GM19397 (cell line): ENCODE measurements around the gene ARHGAP23.

Experiments
- ATAC-seq: cut with Tn5 transposase; IDR thresholded peaks from one replicate; pipeline ENCODE4 v1.9.1; 2021; ENCODE audit warnings: mild to moderate bottlenecking, moderate library complexity; ENCODE audit not compliant: unreplicated experiment

ARHGAP23 gene

DNA sequence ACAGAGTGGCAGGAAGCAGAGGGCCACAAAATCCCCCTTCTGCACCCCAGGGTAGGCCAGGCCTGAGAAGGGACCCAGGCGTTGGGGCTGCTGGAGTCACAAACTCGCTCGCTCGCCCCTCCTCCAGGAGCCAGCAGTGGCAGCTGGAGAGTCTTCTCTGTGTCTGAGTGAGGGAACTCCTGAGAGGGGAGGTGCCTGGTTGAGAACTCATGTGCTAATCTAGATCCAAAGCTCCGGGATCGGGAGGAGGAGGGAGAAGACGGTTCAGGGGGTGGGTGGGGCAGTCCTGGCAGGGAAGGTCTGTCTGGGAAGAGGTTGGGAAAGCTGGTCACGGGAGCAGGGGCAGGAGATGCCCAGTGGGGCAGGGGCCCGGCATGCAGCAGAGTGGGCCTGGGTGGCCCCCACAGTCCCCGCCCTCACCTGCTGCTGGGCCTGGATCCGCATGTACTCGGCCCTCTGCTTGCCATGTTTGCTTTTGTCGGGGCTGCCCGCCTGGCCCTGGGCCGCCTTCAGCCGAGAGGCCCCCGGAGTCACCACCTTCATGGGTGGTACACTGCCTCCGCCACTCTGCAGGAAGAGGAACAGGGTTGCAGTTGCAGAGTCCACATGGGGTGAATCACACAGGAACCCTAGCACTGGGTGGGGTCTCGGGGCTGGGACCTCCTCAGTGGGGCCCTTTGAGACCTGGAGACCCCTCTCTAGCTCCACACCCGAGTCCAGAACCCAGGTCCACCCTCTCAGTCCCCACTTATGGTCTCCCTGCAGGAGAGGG is 115.3 kb downstream of the ARHGAP23 start:
- ATAC-seq = no peak

DNA sequence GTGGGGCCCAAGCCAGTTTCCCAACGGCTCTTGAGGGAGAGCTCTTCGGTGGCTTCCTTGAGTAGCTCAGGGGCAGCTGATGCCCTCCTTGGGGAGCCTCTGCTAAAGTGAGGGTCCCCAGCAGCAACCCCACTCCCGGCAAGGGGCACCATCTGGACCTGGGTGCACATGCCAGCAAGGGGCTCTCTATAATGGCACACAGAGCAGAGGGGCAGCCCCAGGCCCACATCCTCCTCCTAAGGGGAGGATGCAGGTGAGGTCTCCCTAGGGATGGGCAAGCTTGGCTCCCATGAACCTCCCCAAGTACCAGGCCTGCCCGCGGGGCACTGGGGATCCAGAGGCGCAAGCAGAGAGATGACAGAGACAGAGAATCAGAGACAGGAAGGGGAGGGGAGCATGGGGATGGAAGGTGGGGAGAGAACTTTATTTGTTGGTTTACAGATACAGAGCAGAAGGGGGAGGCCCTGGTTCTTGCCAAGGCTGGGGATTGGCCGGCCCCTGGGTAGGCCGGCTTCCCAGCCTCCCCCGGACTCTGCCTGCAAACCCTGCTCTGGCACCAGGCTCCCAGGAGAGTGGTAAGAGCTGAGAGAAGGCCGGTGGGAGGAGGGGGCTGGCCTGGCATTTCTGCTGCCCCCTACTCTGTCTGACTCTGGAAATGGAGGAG is 116.0 kb downstream of the ARHGAP23 start:
- no peak for ATAC-seq

DNA sequence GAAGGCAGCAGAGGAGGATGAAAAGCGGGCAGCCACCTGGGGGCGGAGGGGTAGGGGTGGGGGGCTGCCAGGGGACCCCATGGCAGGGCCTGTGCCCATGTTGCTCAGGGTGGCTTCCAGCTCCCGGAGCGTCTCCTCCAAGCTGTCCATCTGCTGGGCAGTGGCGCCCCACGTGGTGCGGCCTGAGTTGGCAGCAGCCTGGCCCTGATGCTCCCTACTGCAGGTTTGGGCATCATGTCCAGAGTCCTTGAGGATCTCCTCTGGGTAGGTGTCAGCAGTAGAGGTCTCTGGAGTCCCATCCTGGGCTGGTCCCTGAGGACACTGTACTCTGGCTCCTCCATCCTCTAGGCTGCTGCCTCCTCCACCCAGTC is 116.6 kb downstream of the ARHGAP23 start:
- no peak for ATAC-seq

DNA sequence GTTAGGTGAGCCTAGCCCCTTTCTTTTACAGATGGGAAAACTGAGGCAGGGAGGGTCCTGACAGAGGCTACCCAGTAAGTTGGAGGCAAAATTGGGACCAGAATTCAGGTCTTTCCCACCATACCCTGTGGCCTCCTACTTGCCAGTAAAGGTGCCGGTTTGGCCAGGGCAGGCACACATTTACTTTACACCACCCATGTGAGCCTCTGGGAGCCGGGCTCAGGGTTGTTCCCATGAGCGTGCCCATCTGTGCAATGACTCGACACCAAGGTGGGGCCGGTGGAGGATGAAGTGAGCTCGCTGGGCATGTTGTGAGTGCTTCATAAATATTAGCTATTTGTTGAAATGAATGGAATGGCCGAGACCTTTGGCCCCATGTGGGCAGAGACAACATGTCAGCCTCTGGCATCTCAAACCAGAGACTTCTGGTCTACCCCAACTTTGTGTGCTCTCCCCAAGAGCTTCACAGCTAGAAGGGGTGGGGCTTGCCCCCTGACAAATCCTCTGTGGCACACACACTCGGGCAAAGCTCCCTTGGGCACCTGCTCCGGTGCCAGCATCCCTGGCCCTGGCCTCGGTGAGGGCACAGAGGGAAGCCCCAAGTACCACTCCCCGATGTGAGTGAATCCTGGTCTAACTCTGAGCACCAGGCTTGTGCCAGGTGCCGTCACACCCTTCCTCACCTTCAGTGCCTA is 117.4 kb downstream of the ARHGAP23 start:
- ATAC-seq = no peak

DNA sequence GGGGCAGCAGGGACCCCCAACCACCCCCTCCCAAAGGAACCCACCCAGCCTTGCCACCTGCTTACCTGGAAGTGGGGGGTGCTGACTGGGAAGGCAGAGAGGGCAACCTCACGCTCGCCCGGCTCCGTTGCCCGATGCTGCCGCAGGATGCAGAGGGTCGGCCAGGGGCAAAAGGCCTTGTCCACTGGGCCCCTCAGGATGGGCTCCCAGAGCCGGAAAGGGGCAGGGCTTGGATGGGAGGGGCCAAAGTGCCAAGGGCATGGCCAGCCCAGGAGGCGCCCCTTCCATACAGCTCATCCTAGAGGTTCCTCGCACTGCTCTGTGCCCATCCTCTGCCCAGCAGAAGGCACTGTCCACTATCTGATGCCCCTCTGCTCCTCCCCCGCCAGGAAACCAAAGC is 118.1 kb downstream of the ARHGAP23 start:
- no peak for ATAC-seq

DNA sequence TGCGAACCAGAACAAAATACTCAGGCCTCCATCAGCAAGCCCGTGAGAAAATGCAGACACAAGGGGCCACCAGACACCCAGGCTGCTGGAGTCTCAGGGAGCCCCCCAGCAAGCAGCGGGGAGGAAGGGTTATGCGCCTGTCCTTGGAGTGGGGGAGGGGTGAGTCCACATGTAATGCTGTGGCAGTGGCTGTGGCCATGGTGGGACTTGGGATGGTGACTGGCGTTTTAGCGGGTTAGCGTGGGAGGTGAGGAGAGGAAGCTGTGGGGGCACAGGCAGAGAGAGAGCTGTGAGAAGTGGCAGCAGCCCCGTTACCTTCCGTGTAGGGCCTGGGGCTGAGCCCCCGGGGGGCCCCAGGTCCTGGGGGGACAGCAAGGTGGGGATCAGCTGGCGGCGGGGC is 119.2 kb downstream of the ARHGAP23 start:
- ATAC-seq = no peak

DNA sequence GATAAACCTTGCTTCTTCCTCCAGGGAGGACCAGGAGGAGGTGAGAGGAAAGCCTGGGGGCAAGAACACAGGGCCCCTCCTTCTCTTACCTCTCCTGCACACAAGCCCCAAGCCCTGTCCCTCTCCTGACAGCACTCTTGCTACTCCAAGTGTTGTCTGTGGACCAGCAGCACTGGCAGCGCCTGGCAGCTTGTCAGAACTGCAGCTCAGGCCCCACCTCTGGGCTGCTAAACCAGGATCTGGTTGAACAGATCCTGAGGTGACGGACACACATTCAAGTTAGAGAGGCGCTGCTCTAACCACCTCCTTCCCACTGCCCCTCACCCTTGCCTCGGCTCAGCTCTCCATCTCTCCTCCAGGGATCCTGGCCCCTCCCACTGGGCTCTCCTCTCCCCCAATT is 121.0 kb downstream of the ARHGAP23 start:
- ATAC-seq = no peak

DNA sequence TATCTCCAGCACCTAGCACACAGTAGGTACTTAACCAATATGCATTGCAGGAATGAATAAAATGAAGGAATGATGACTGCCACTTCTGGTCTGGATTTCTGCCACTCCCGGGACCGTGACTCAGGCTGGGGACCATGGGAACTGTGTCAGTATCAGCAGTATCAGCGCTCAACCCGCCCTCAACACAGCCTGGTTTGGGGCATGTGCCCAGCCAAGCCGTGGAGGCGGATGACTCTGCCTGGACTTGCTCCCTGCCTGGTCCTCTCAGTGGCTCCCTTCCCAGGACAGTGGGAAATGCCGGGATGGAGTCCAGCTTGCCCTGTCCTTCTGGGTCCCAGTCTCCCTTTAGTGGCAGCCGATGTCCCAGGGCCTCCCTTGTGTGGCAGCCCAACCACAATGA is 122.4 kb downstream of the ARHGAP23 start:
- no peak for ATAC-seq

DNA sequence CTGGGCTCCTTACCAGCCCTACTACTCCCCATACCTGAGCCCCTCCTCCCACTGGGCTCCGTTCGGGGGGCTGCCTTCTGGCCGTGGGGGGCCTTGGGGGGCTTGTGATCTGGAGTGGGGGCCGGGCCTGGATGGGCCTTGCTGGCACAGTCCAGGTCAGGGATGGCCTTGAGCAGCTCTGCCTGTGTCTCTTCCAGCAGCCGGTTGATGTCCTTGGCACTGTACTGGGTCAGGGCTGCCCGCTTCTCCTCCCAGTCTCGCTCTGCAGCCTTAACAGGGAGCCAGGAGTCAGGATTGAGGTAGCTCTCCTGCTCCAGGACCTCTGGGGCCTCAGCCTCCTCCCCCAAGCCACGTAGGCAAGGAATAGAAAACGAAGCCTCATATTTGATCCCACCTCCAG is 122.9 kb downstream of the ARHGAP23 start:
- no peak for ATAC-seq

DNA sequence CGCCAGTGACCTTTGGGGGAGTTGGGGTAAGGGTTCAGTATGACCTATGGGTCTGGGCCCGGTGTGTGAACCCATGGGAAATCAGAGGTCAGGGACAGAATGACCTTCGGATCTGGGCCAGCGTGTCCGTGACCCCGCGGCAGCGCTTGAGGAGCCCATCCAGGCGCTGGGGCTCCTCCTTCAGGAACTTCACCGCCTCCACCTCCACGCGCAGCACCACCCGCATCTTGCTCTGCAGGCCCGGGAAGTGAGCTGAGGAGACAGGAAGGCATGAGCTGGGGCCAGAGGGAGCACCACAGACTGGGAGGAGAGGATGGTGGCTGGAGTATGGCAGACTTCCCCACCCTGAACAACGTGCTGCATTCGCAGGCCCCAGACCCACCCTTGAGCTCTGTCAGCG is 124.1 kb downstream of the ARHGAP23 start:
- no peak for ATAC-seq

DNA sequence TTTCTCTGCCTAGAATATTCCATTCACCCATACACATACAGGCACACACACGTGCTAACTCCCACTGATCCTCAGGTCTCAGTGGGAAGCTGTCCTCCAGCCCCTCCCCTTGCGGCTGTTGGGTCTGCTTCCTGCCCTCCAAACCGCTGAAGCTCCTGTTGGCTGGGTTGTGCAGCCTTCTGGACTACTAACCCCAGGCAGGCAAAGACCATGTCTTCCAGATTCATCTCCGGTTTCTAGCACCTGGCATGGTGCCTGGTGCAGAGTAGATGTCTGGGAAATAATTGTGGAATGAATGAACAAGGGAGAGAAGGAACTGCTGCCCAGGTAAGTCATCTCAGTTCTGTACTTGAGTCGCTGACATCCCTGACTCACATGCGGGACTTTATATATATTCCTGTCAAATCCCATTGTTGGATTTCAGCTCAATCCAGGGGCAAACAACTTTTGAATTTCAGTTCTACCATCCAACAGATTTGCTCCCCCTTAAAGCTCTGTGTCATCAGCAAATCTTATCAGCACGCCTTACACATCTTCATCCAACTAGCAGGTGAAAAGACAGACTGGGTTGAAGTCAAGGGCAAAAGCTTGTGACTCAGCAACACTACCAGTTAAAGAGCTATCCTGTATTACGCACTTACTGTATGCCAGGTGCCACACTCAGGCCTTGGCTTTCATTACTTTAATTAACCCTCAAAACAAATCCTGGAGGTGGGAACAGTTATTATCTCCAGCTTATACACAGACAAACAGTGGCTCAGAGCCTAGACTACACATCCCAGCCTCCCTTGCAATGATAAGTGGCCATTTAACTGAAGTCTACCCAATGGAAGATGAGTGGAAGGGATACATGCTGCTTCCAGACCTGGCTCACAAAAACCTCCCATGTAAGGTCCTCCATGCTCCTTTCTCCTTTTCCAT is 126.4 kb downstream of the ARHGAP23 start:
- no peak for ATAC-seq

DNA sequence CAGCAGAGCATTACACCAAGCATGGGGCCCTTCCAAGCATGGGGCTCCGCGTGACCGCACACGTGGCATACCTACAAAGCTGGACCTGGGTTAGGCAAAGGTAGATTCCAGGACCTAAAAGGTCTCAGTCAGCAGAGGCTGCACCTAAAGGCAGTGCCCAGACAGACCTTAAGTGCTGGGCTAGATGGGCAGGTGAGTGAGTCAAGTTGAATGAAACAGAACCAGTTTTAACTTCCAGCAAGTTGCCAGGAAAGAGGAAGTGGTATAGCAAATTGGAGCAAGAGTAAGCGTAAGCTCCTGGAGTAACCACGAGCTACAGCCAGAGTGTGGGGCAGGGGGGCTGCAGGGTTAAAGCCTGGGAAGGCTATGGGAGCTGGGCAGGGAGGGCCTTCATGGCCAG is 128.0 kb downstream of the ARHGAP23 start:
- no peak for ATAC-seq

DNA sequence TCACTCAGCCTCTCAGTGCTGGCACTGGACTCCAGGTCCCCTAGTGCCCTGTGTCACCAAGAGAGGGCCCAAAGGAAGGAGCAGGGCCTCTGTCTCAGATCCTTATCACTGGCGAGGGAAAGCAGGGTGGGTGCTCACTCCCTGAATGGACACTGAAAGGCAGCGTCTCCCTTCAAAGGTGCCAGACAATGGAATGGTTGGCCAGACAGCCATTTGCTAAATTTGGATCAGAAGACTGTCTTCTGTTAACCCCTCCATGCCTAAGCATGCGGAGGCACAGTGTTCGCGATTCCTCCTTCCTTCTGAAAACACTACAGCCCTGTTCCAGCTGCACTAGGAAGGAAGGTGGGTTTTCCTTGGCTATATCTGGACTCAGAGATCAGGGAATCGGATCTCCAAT is 129.1 kb downstream of the ARHGAP23 start:
- no peak for ATAC-seq

DNA sequence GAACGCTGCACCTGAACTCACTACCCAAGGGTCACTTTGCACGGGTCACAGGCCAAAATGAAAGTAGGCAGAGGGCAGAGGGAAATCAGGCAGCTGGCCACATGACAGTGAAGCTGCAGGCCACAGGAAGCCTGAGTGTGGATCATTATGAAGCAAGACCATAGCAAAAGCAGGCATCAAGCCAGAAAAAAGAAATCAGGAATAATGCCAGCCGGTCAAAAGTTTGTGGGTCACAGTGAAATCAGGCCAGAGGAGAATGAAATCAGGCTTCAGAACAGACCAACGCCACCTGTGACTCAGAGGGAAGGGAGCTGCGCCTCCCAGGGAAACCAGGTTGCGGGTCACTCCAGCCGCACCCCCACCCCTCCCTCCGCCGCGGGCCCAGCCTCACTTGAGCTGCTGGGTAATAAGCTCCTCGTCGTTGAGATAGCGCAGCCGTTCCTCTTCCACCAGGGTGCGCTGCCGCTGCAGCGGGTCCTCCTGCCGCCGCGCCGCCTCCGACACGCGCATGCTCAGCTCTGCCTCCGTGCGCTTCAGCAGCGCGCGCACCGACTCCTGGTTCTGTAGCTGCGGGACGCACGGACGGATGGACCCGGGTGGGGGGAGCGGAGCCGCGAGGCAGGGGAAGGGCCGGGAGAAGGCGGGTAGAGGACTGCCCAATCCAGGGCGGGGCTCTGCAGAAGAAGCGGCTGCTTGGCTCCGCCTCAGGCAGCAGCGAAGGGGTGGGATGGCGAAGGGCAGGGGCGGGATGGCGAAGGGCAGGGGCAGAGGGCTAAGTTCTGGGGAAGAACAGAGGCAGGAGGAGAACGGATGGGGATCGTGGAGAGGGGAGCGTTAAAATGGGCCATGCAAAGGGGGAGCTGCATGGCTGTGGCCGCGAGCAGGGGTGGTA is 129.8 kb downstream of the ARHGAP23 start:
- peak; percentile 63 for ATAC-seq

DNA sequence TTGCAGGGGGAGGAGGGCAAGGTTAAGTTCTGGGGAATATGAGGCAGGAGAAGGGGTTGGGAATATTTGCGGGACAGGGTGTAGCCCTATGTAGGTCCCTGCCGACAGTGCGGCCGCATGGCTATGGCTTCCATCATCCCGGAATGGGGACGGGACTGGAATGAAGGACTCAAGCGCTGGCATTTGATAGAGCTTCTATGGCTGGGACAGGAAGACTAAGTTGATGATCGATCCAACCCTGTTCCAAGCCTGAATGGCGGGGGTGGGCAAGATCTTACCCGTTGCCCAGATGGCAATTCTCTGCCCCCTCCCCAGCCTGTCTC is 130.4 kb downstream of the ARHGAP23 start:
- no peak for ATAC-seq

DNA sequence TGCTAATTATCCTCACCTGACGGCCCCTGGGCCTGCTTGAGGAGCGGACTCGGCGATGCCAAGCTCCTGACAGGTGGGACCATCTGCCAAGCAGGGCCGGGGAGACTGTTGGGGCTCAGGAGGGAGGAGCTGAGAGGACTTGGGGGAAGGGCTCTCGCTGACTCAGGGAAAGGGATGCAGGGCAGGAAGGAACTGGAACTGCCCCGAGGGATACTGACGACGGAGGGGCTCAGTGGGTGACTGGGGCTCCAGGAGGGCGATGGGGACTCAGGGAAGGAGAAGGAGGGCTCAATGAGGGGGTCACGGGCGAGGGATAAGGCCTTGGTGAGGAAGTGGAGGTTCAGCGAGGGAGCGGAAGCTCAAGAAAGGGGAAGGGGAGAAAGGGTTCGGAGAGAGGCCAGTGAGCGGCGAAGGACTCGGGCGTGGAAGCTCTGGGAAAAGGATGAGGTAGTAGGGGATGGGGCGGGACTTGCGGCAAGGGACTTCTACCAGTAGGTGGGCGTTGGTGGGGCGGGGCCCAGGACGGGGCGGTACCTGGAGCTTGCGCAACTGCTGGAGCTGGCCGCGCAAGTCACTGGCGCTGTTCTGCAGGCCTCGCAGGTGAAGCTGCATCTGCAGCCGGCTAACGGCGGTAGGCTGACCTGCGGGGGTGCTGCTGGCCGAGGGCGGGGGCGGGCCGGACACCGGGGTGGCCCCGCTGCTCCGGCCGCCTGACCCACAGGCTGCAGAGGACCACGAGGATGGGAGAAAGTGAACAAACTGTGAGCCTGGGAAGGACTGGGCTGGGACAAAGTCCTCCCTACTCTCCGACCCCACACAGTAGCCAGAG is 131.0 kb downstream of the ARHGAP23 start:
- peak; percentile 64 for ATAC-seq

DNA sequence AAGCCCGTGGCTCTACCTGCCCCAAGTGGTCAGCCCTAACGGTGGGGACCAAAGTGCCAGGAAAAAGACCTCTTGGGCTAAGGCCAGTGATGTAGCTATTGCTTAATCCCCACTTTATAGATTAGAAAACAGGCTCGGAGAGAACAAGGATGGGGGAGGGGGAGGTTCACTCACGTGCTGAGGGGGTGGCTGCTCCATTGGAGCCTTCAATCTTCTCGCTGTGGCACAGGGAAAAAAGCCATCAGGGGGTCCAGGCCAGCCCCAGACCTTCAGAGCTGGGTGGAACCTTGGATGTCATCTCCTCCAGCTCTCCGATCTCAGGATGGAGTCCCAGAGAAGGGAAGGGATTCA is 131.6 kb downstream of the ARHGAP23 start:
- ATAC-seq = no peak

DNA sequence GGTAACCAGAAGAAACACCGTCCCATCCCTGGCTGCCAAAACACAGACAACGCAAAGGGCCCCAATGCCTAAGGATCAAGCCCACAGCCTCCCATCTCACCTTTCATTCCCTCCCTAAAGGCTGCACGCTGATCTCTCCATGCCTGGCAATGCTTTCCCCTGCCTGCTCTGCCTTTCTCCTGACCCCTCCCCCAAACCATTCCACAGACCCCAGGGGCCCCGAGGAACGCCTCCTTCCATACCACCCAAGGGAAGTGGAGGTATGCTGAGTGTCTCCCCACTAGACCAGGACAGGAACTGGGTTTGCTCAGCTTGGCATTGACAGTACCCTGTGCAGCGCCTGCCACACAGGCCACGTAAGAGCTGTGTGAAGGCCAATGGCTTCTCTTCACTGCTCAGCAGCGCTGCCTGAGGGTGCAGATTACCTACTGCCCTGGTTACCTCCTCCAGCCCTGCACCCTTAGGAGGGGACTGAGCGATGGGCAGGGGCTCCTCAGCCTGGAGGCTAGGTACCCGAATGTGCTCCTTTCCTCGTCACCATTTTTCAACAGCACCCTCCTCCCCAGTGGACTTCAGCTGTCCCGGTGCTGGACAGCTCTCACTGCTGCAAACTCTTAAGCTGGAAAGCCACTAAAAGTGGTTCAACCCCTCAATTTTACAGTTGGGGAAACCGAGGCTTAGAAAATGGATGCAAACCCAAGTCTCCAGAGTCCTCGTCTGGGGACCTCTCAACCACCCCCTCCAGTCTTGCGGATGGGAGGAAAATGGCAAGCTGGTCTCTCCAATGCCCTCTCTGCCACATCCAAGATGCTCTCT is 132.4 kb downstream of the ARHGAP23 start:
- no peak for ATAC-seq
